NT2/D1 (cell line): Measurements from ENCODE around the gene CTIF.

Source experiments
- SUZ12 ChIP-seq: IDR thresholded peaks from 2 replicates; pipeline ENCODE4 v1.6.1; 2011; ENCODE audit not compliant: insufficient read length, insufficient read depth; ENCODE audit errors: extremely low read depth
- YY1 ChIP-seq: IDR thresholded peaks from 2 replicates; pipeline ENCODE4 v1.6.1; 2011; ENCODE audit not compliant: insufficient read length, insufficient read depth

DNA sequence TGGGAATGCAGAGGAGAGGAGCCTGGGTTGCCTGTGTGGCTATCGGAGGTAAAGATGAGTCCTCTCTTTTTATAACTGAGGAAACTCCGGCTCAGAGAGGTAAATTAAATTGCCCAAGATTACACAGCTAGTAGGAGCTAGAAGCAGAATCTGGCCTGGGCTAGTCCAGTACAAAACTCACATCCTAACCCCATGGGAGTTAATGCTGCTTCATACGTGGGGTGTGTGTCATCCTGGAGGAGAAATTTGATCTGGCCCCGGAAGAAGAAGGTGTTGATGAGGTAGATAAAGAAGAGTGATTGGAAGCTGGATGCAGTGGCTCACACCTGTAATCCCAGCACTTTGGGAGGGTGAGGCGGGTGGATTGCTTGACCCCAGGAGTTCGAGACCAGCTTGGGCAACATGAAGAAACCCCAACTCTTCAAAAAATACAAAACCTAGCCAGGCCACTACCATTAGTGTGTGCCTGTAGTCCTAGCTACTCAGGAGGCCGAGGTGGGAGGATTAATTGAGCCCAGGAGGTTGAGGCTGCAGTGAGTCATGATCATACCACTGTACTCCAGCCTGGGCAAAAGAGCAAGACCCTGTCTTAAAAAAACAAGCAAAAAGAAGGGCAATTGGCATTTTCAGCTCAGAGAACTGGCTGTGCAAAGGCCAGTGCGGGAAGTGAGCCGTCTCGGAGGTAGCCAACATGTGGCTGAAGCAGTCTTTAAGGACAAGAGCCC lies 33.7 kb downstream of the CTIF start:
- TF ChIP-seq SUZ12 = no peak
- TF ChIP-seq YY1 = no peak
